HG02938 (cell line): ENCODE results near the gene HSPE1.
"Not testable (repeated sequence)": the region's sequence is repeated elsewhere in the genome, so short reads cannot be mapped to it uniquely, and the experiment has no call there.

Experiments
- ATAC-seq: cut with Tn5 transposase; IDR thresholded peaks from one replicate; pipeline ENCODE4 v1.9.1; 2021; ENCODE audit warnings: mild to moderate bottlenecking, moderate library complexity; ENCODE audit not compliant: unreplicated experiment

Gene HSPE1

DNA sequence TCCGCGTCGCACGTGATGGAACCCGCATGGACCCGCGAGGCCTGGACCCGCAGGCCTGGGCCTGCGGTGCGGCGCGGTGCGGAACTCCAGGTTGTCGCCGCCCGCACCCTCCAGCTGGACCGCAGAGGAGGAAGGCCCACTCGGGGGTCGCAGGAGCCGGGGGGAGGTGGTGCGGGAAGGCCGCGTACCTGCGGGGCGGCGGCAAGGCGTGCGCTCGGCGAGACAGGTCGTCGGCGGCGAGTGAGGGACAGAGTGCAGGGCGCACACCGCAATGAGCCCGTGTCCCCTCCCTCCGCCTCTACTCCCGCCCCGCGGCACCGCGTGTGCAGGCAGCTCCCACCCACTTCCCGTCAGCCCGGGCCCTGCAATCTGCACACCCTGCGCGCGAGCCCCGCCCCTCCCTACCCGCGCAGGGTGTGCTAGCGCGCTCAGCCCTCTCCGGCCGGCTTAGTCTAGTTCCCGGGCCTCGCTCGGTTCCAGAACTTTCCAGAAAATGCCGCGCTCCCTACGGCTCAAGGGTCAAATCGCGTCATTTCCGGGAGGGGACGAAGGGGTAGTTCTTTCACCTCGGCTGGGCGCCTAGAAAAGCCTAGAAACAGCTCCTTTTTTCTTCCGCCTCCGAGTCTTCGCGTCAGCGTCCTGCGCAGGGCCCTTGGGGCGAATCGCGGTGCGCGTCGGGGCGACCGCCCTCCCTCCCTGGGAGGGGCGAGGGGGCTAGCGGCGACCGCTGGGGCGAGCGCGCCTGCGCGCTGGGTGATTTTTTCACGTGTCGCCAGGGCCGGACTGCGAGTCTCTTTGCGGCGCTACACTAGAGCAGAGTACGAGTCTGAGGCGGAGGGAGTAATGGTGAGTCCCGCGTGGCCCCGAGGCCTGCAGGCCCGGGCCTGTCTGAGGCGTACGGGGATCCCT is at the start of gene HSPE1, which contains the start of gene HSPD1:
HSPE1 (plus strand) TSS at position 786 of the 909 bp plus-strand sequence; CDS start at position 844, 58 bp downstream.
HSPD1 (minus strand) TSS at position 247 of the 909 bp plus-strand sequence. CDS start 992 bp downstream, outside the sequence.
- peak; percentile 79 for ATAC-seq

DNA sequence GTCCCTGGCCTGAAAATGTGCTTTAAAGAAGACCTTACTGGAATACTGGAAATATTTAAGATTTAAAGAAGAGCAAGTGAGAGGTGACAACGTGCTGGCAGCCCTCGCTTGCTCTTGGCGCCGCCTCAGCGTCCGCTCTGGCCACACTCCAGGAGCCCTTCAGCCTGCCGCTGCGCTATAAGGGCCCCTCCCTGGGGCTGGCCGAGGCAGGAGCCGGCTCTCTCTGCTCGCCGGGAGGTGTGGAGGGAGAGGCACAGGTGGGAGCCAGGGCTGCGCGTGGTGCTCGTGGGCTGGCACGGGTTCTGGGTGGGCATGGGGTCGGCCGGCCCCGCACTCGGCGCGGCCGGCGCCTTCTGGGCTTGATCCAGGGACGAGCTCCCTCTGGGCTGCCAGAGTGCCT is 49.7 kb upstream of the HSPE1 start:
- ATAC-seq = no peak

GRCh38 chr2:197450935-197451358 is 49.2 kb upstream of the HSPE1 start:
- ATAC-seq = not testable (repeated sequence)

- ATAC-seq = no peak
Observed at GRCh38 chr2:197452754-197453122, 47.4 kb upstream of the HSPE1 start.

DNA sequence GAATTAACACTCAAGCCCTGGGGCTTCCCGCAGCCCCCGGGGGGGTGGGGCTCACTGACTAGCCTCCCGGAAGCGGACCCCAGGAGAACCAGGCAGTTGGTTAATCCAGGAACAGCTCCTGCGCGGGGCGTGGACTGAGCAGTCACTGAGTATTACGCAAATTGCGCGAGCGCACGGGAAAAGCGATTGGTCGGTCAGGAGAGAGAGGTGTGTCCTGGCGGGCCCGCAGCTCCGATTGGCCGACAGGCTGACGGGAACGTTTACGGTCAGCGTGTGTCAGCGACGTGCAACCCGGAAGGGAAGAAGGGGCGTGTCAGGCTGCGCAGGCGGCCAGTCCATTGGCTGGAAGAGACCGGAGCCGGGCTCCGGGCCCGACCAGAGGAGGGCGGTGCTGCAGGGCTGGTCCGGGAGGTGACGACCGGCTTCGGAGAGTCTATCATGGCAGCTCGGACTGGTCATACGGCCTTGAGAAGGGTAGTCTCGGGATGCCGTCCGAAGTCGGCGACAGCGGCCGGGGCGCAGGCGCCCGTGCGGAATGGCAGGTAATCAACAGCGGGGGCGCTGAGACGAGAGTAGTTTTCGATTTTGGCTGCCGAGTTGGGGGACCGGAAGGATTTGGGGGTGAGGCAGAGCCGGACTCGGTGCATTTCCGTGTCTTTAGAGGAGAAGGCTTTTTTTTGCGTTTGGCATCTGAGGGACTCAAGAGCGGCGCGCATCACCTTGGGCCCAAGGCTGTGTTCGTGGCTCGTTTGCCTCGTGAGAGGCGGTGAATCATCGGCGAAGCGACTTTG is 46.9 kb upstream of the HSPE1 start, which contains the start of gene COQ10B:
COQ10B (plus strand) TSS at position 430 of the 791 bp plus-strand sequence; CDS start at position 439, 9 bp downstream.
- peak; percentile 94 for ATAC-seq

GRCh38 chr2:197453914-197454398 is 46.2 kb upstream of the HSPE1 start:
- ATAC-seq = peak; percentile 29

GRCh38 chr2:197454923-197455322 is 45.3 kb upstream of the HSPE1 start:
- no peak for ATAC-seq

GRCh38 chr2:197455428-197455827 is 44.8 kb upstream of the HSPE1 start:
- no peak for ATAC-seq

DNA sequence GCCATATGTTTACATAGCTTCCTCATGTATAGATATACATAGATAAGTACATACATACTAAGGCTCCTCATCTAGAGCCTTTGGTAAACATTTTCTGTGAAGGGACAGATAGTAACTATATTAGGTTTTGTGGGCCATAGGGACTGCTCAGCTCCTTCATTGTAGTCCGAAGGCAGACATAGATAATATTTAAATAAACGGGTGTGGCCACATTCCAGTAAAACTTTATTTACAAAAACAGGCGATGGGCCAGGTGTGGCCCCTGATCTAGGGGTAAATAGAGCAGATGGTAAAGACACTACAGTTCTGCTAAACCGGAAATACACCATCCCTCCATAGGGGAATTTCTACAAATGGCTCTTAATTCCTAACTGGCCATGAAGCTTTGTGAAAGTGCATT is 39.5 kb upstream of the HSPE1 start:
- no peak for ATAC-seq

- ATAC-seq = no peak
Observed at GRCh38 chr2:197461057-197461456, 39.1 kb upstream of the HSPE1 start.

DNA sequence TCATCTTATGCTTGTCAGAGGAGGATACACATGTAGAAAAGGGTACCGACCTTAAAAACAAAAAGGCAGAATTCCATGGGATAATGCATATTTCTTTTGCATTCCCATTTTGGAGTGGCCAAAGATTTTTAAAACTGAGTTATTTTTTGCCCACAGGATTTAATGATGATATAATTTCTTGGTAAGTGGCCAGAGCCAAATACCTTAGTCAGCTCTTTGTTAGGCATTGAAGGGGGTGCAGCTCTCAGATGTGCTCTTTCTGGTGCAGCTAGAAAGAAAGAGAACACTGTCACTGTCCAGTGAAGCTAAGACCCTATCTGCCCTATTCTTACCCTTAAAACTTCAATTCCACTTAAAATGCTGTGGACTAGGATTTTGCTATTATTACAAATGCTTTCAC is 36.0 kb upstream of the HSPE1 start:
- ATAC-seq = no peak

- no peak for ATAC-seq
Observed at GRCh38 chr2:197472166-197472565, 28.0 kb upstream of the HSPE1 start.

DNA sequence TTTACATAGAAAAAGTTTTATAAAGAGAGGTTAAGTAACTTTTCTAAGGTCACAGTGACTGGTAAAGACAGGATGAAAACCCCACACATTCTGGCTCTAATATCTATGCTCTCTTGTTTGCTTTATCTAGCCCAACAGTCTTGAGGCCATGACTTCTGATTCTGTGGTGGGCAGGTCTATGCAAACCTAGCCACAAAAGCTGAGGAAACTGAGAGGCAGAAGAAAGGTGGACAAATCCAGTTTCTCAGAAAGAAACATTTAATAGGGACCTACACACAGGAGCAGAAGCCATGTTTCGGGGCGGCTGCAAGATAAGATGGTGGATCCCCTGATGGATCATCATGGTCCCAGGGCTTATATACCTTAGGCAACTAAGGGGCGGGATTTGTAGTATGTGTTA is 22.4 kb upstream of the HSPE1 start:
- ATAC-seq = no peak

- no peak for ATAC-seq
Observed at GRCh38 chr2:197480165-197481036, 19.8 kb upstream of the HSPE1 start.

GRCh38 chr2:197484248-197484647 is 15.9 kb upstream of the HSPE1 start:
- not testable (repeated sequence) for ATAC-seq

- ATAC-seq = no peak
Observed at GRCh38 chr2:197486175-197486574, 14.0 kb upstream of the HSPE1 start.

DNA sequence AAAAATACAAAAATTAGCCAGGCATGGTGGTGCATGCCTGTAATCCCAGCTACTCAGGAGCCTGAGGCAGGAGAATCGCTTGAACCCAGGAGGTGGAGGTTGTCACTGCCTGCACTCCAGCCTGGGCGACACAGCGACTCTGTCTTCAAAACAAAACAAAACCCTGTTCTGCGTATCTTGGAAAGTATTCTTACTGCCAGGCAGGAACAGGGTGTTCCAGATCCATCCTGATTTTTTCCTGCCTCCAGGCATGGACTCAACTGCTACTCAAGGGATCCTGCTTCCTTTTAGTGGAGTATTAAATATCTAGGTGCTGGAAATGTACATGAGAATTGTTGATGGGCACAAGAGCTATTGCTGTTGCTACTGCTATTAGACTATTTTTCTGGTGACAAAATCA is 12.8 kb upstream of the HSPE1 start:
- no peak for ATAC-seq

DNA sequence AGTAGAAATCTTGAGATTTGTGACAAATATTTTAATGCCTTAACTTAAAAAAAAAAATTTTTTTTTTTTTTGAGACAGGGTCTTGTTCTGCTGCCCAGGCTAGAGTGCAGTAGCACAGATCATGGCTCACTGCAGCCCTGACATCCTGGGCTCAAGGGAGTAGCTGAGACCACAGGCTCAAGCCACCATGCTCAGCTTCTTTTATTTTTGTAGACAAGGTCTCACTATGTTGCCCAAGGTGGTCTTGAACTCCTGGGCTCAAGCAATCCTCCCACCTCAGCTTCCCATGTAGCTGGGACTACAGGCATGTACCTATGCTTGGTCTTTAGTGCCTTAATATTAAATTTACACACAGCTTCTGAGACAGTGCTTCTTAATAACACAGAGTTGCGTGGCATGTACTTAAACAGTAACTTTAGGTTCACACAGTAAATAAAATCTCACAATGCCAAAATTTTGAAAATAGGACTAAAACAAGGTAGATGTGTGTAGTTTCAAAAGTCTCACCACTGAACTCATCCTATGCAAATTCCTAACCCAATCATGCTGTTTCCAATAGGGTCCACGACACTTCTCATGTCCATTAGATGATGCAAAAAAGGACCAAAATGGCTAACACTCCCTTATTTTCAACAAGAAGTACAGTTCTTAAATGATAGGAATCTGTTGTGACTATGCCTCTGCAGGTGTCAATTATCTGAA is 4.6 kb upstream of the HSPE1 start:
- ATAC-seq = no peak

GRCh38 chr2:197496695-197497094 is 3.5 kb upstream of the HSPE1 start:
- ATAC-seq = no peak

DNA sequence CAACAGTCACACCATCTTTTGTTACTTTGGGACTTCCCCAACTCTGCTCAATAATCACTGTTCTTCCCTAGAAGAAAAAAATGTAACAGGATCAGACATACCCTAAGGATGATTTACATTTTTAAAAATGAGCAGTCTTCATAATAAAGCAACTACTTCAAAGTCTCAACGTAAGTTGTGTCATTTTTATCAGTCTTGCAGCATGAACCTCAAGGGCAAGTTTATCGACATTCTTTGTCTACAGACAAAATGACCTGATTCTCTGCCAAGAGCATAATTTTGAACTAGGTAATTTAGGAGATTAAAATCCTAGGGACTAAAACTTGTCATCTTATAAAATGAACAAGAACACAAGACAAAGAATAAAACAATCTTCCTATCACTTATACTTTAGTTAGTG is 2.9 kb upstream of the HSPE1 start:
- no peak for ATAC-seq
